ENCODE data around the gene PTGES.

DNA sequence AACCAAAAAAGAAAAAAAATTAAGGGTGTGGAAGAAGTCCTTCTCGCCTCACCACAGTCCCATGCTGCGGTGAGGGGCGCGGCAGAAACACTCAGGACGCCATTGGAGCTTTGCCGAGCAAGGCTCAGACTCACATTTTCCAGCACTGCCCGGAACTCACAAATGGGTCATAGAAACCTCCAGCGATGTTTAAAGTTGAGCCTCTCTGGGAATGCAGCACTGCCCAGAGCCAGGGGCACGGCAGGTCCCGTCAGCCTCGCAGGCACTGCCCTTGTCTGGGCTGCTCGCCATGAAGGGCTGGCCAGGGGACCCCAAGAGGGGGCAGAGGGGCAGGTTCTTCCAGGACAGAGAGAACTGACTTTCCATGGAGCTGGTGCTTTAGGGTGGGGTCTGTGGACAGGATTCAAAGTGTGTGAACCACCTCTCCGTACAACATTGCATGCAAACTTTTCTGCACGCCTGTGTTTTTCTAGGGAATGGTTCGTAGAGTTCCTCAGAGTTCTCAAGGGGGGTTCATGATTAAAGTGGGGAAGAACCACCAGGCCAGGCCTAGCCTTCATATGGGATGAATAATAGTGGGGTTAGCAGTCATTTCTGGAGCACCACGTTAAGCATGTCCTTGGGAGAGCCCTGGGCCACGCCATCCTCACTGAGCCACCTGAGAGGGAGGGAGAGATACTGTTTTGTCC, 49.0 kb downstream of the PTGES start:
- TF ChIP-seq, protein P1, sequence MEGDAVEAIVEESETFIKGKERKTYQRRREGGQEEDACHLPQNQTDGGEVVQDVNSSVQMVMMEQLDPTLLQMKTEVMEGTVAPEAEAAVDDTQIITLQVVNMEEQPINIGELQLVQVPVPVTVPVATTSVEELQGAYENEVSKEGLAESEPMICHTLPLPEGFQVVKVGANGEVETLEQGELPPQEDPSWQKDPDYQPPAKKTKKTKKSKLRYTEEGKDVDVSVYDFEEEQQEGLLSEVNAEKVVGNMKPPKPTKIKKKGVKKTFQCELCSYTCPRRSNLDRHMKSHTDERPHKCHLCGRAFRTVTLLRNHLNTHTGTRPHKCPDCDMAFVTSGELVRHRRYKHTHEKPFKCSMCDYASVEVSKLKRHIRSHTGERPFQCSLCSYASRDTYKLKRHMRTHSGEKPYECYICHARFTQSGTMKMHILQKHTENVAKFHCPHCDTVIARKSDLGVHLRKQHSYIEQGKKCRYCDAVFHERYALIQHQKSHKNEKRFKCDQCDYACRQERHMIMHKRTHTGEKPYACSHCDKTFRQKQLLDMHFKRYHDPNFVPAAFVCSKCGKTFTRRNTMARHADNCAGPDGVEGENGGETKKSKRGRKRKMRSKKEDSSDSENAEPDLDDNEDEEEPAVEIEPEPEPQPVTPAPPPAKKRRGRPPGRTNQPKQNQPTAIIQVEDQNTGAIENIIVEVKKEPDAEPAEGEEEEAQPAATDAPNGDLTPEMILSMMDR (IDR thresholded peaks at IDR 0.05): no peak
- TF ChIP-seq POLR2A (IDR thresholded peaks at IDR 0.05) (no peak), POLR2AphosphoS5 (IDR thresholded peaks at IDR 0.05) (no peak)
